NCI-H2029 (cell line): Measurements from ENCODE around the gene GDF10.

Experiments
- DNase-seq: peaks from one replicate; lab custom pipeline; 2025; lab: John Stamatoyannopoulos, UW

The GDF10 gene

GRCh38 chr10:47294057-47294456 is 5.9 kb upstream of the GDF10 start:
- no peak for DNase-seq

DNA sequence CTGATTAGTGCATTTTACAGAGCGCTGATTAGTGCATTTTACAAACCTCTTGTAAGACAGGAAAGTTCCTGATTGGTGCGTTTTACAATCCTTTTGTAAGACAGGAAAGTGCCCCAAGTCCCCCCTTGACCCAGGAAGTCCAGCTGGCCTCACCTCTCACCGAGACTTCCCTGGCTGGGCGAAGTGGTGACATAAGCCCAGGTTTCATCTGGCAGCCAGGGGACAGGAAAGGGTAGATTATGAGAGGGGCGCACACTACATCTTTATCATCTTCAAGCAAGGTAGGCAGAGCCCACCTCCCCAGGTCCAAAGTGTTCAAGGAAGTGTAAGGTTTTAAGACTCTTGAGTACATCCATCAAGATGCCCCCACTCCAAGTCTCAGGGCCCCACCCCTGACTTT is 5.5 kb upstream of the GDF10 start:
- DNase-seq: no peak

DNA sequence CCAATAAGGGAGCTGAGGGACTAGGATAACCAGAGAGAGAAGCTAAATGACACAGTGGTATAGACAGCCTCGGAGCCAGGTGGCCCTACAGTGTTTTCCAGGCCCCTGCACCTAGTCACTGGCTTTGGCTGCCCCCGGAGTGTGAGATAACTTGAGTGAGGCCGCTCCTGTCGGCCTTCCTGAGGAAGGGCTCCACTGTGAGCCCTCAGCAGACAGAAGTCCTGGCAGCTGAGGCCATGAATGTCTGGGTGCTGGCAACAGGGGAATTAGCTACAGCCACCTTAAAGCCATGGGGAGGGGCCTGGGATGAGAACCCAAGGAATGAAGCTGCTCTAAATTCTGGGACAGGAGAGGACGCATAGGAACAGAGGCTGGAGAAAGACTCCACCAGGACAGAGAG is 4.6 kb upstream of the GDF10 start:
- no peak for DNase-seq

DNA sequence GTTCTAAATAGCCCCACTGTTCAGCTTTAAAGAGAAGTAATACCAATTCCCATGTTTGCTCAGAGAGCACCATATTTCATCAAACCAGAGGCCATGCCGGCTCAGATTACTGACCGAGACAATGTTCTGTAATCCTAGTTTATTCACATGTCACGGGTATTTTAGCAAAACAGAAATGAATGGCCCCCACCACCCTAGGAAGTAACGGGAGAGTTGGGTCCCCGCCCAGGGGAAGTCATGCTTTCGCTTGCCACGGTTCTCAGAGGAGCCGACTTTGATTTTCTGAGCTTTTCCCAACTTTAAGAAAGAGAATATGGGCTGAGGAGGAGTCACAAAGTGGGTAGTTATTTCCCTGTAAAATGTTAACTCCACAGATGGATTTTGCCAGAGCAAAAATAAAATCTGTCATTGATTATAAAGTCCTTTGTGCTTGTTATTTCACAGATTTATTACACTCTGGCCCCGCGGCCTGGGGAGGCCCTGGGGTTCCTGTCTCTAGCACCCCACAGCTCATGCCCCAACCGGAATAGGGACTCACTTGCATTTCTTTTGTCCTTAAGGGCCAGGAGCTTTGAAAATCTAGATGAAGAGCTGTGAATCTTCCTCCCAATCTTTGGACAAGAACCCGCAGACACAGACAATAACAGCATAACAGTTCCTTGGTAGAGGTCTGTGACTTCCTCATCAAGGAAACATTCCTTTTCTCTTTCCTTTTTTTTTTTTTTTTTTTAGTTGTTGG is 3.7 kb upstream of the GDF10 start:
- no peak for DNase-seq

- no peak for DNase-seq
Measured at GRCh38 chr10:47296941-47297340, 3.1 kb upstream of the GDF10 start.

- no peak for DNase-seq
Measured at GRCh38 chr10:47297866-47298540, 2.0 kb upstream of the GDF10 start.

GRCh38 chr10:47298715-47299114 is 1.3 kb upstream of the GDF10 start:
- no peak for DNase-seq

GRCh38 chr10:47300429-47300931 is 483 bp downstream of the GDF10 start:
- no peak for DNase-seq

DNA sequence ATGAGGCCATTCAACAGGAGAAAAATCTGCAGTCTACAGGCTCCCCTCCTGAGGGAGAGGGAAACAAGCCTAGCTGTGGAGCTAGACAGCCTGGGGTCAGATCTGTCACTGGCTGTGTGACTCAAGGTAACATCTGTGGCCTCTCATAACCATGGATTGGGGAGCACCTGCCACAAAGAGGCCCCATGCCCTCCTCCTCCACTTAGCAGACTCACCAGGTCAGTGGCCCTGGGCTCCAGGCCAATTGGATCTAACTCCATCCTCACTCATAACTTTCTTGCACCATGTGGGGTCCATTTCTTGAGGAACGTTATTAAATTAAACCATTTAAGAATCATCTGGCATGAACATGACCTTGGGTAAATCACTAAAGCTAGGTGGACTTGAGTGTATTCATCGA is 1.8 kb downstream of the GDF10 start:
- no peak for DNase-seq

- DNase-seq: no peak
Measured at GRCh38 chr10:47303105-47303504, 3.1 kb downstream of the GDF10 start.

DNA sequence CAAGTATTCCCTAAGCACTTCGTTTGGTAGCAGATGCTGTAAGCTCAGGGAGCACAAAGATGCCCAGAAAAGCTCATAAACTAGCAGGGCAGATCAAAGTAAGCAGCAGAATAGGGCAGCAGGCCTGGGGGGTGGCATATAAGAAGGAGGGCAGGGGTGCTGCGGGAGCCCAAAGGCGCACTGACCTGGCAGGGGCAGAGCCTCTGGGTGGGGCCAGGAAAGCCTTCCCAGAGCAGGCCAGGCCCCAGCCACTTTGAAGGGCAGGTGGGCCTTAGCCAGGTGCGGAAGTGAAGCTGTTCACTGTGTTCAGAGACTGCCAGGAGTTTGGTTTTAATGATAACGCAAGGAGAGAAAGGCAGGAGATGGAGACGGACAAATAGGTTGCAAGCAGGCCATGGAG is 3.9 kb downstream of the GDF10 start:
- no peak for DNase-seq

DNA sequence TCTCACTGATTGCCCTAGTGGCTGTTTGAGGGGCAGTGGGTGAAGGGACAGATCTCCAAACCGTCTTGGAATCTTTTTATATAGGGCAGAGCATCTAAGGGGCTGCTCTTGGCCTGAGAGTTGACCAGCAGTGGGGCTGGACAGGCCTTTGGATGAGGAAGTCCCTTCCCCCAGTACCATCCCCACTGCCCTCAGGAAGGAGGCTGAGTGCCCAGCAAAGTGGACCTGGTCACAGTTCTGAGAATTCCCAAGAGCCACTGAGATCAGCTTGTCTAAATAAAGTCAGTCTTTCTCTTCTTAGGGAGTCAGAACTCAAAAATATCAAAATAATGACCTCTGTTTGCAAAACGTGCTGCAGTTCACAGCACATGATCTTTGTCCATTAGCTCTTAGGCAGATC is 5.6 kb downstream of the GDF10 start:
- no peak for DNase-seq

GRCh38 chr10:47306387-47307210 is 6.6 kb downstream of the GDF10 start:
- DNase-seq: no peak

GRCh38 chr10:47307381-47307780 is 7.4 kb downstream of the GDF10 start:
- DNase-seq: no peak

DNA sequence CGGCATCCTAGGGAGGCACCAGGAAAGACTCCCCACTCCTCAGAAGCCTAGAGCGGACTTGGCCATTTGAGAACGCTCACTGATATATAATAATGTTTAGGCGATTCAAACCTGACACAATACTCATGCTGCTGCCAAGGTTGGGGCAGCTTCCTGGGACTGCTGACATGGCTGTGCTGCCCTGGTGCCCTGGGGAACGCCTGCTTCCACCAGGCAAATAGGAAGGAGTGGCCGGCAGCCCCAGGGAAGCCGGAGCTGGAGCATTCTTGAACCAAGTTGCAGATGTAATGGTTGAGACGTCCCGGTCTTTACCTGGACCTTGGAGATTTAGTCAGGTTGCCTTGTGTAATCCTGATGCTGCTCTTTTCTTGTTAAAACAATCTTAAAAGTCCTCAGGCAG is 8.8 kb downstream of the GDF10 start:
- DNase-seq: no peak

GRCh38 chr10:47309408-47310089 is 9.6 kb downstream of the GDF10 start:
- no peak for DNase-seq

DNA sequence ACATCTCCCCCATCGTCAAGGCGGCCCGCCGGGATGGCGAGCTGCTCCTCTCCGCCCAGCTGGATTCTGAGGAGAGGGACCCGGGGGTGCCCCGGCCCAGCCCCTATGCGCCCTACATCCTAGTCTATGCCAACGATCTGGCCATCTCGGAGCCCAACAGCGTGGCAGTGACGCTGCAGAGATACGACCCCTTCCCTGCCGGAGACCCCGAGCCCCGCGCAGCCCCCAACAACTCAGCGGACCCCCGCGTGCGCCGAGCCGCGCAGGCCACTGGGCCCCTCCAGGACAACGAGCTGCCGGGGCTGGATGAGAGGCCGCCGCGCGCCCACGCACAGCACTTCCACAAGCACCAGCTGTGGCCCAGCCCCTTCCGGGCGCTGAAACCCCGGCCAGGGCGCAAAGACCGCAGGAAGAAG is 10.1 kb downstream of the GDF10 start:
- no peak for DNase-seq

DNA sequence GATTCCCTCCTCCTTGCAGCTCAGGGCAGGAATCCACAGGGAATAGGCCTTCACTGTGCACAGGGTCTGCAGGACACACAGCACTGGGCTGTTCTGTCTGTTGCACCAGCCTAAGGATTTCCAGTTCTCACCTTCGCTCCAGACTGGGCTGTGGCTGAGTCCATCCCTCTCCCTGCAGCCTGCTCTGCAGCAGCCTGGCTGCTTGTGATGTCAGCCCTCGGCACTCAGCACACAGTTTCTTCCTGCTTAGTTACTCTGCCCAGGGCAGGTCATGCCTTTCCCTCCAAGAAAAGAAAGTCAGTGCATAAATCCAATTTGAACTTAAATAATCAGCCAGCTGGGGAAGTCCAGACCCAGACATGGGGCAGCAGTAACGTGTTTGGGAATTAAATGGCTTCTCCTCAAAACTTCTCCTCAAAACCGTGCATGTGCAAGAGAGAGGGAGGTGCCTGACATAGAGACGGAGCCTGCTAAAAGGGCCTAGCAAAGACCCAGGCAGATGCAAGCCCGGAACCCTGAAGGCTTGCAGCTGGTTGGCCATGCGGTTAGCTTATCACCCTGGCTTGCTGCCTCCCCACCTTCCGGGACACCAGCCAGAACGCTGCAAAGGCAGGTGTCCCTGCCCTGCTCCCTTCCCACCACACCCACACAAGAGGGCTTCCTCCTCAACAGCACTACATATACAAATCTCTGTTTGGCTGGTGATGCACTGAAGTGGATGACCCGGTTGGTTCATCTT is 11.4 kb downstream of the GDF10 start:
- peak; percentile 76 for DNase-seq

GRCh38 chr10:47311932-47312662 is 12.1 kb downstream of the GDF10 start:
- peak; percentile 45 for DNase-seq

DNA sequence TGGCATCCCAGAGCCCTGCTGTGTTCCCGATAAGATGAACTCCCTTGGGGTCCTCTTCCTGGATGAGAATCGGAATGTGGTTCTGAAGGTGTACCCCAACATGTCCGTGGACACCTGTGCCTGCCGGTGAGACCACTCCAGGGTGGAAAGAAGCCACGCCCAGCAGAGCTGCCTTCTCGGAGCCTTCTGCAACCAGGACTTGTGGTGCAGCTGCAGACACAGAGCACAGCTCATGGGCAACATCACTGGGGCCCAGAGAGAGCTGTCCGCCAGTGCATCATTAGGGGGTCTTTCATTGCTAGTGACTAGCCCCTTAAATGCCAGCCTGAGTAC is 12.6 kb downstream of the GDF10 start:
- no peak for DNase-seq

GRCh38 chr10:47314416-47314970 is 14.5 kb downstream of the GDF10 start:
- no peak for DNase-seq
